SK-N-SH (cell line): ENCODE measurements around the gene FANCG. TPM values are rescaled to one million over a fixed set of nuclear protein-coding genes. Genes with fewer than 3 reads are reported as not detected.

ENCODE experiments used
- CTCF ChIA-PET: fragments of 300-600, 350-600 bp; formaldehyde crosslinking; extraction: SDS; loops from one replicate; lab custom pipeline; 2021; lab: Yijun Ruan, JAX
- POLR2A ChIA-PET: fragments of 350-600 bp; sonication (Branson Sonifier 250); formaldehyde crosslinking; extraction: SDS; loops from one replicate; lab custom pipeline; 2020; ENCODE audit warnings: antibody characterized with exemption, inconsistent platforms; lab: Yijun Ruan, JAX
- DNase-seq: peaks from one replicate; pipeline ENCODE4 v3.0.0; 2012
- H2AFZ ChIP-seq: fragments of 200-600 bp; sonication (generic); 2 replicates; pipeline ENCODE4 v1.8.1; 2016; ENCODE audit warnings: antibody characterized with exemption, mild to moderate bottlenecking, low read depth
- H3F3A ChIP-seq: fragments of 200-600 bp; sonication (generic); replicated peaks from 2 replicates; pipeline ENCODE3; 2016; ENCODE audit warnings: antibody characterized with exemption, mild to moderate bottlenecking; ENCODE audit not compliant: insufficient read depth
- H3K27ac ChIP-seq, 2 experiments: fragments of 200-500 bp in 1 of 2; fragments of 200-600 bp in 1 of 2; sonication (Bioruptor generic) in 1 of 2; sonication (generic), shearing (Covaris generic) in 1 of 2; 2 replicates each; pipeline versions ENCODE4 v1.5.1 to v1.6.1; 2014 to 2016; ENCODE audit warnings: low read depth in 2 of 2, inconsistent platforms in 1 of 2, low read length in 1 of 2, mild to moderate bottlenecking in 1 of 2, mixed read lengths in 1 of 2
- H3K27me3 ChIP-seq: fragments of 200-600 bp; sonication (generic), shearing (Covaris generic); 2 replicates; pipeline ENCODE4 v1.6.1; 2016; ENCODE audit warnings: mixed run types; ENCODE audit not compliant: insufficient read depth
- H3K36me3 ChIP-seq, 2 experiments: fragments of 200-500 bp in 1 of 2; fragments of 200-600 bp in 1 of 2; sonication (Bioruptor generic) in 1 of 2; sonication (generic) in 1 of 2; replicated peaks in 1 of 2; 2 replicates each; pipeline versions ENCODE3 to v1.5.1; 2014 to 2016; ENCODE audit warnings: low read length in 1 of 2, mild to moderate bottlenecking in 1 of 2; ENCODE audit not compliant: insufficient read depth in 2 of 2, control insufficient read depth in 1 of 2
- H3K4me1 ChIP-seq, 2 experiments: fragments of 200-500 bp in 1 of 2; fragments of 200-600 bp in 1 of 2; sonication (Bioruptor generic) in 1 of 2; sonication (generic), shearing (Covaris generic) in 1 of 2; 2 replicates each; pipeline versions ENCODE4 v1.5.1 to v1.6.1; 2014 to 2016; ENCODE audit warnings: low read depth in 1 of 2, low read length in 1 of 2, mixed run types in 1 of 2; ENCODE audit not compliant: insufficient read depth in 2 of 2, control insufficient read depth in 1 of 2
- H3K4me2 ChIP-seq: fragments of 200-600 bp; sonication (generic), shearing (Covaris generic); 2 replicates; pipeline ENCODE4 v1.6.1; 2017; ENCODE audit warnings: mixed run types
- H3K4me3 ChIP-seq, 2 experiments: fragments of 200-500 bp in 1 of 2; fragments of 200-600 bp in 1 of 2; sonication (Bioruptor generic) in 1 of 2; sonication (generic), shearing (Covaris generic) in 1 of 2; 2 replicates each; pipeline versions ENCODE4 v1.5.1 to v1.8.1; 2014 to 2016; ENCODE audit warnings: low read depth in 2 of 2, inconsistent platforms in 1 of 2, low read length in 1 of 2, mild to moderate bottlenecking in 1 of 2, mixed read lengths in 1 of 2, moderate library complexity in 1 of 2
- H3K79me2 ChIP-seq: fragments of 200-600 bp; sonication (generic); 2 replicates; pipeline ENCODE4 v1.8.1; 2017; ENCODE audit warnings: mild to moderate bottlenecking; ENCODE audit not compliant: insufficient read depth
- H3K9ac ChIP-seq: fragments of 200-600 bp; sonication (generic); 2 replicates; pipeline ENCODE4 v1.6.1; 2017; ENCODE audit warnings: mixed run types
- H3K9me2 ChIP-seq: fragments of 200-600 bp; sonication (generic); 2 replicates; pipeline ENCODE4 v1.6.1; 2017; ENCODE audit warnings: mixed run types
- H3K9me3 ChIP-seq: fragments of 200-600 bp; sonication (generic); 2 replicates; pipeline ENCODE4 v1.6.1; 2017; ENCODE audit warnings: mixed run types, mild to moderate bottlenecking, moderate library complexity
- H4K20me1 ChIP-seq: fragments of 200-600 bp; sonication (generic); 2 replicates; pipeline ENCODE4 v1.6.1; 2017; ENCODE audit warnings: mild to moderate bottlenecking, mixed run types; ENCODE audit not compliant: insufficient read depth
- CHD2 ChIP-seq: fragments of 150-350 bp; IDR thresholded peaks from 2 replicates; pipeline ENCODE4 v1.6.1; 2018; ENCODE audit warnings: low read length; ENCODE audit not compliant: partially characterized antibody
- CTCF ChIP-seq: fragments of 200-600 bp; sonication (generic); IDR thresholded peaks from 2 replicates; pipeline ENCODE4 v1.6.1; 2017; ENCODE audit warnings: antibody characterized with exemption, mild to moderate bottlenecking, moderate library complexity
- ELF1 ChIP-seq: IDR thresholded peaks from 2 replicates; pipeline ENCODE4 v1.4.0; 2012
- EP300 ChIP-seq, 2 experiments: IDR thresholded peaks; 2 replicates each; pipeline versions ENCODE4 v1.4.0 to v1.6.1; 2012; ENCODE audit warnings: borderline replicate concordance in 1 of 2, low read depth in 1 of 2, low read length in 1 of 2
- EZH2phosphoT487 ChIP-seq: fragments of 200-600 bp; sonication (generic); IDR thresholded peaks from 2 replicates; pipeline ENCODE4 v1.6.1; 2017; ENCODE audit warnings: low read depth, mixed run types, mild to moderate bottlenecking, antibody characterized with exemption, moderate library complexity, borderline replicate concordance
- FOSL2 ChIP-seq: IDR thresholded peaks from 2 replicates; pipeline ENCODE4 v1.4.0; 2012; ENCODE audit warnings: low read depth, mild to moderate bottlenecking, moderate library complexity, borderline replicate concordance
- FOXJ3 ChIP-seq: sonication (generic); formaldehyde crosslinking; IDR thresholded peaks from 2 replicates; pipeline ENCODE4 v1.5.1; 2020; ENCODE audit warnings: mild to moderate bottlenecking, missing genetic modification reagents
- GABPA ChIP-seq: IDR thresholded peaks from 2 replicates; pipeline ENCODE4 v1.4.0; 2012; ENCODE audit warnings: low read depth, mild to moderate bottlenecking
- GATA2 ChIP-seq: sonication (generic); formaldehyde crosslinking; IDR thresholded peaks from 2 replicates; pipeline ENCODE4 v1.5.0; 2020; ENCODE audit warnings: mild to moderate bottlenecking, missing genetic modification reagents
- IRF3 ChIP-seq: fragments of 150-350 bp; IDR thresholded peaks from 2 replicates; pipeline ENCODE4 v1.6.1; 2016; ENCODE audit warnings: mild to moderate bottlenecking, low read depth, low read length
- JUND ChIP-seq: IDR thresholded peaks from 2 replicates; pipeline ENCODE4 v1.4.0; 2012
- MAX ChIP-seq: IDR thresholded peaks from 2 replicates; pipeline ENCODE4 v1.4.0; 2012; ENCODE audit warnings: low read depth
- MEF2A ChIP-seq: IDR thresholded peaks from 2 replicates; pipeline ENCODE4 v1.4.0; 2012; ENCODE audit warnings: low read depth, borderline replicate concordance
- MXI1 ChIP-seq: IDR thresholded peaks from 2 replicates; pipeline ENCODE4 v1.6.1; 2012; ENCODE audit warnings: mild to moderate bottlenecking, low read depth, low read length, improper control_type of control experiment
- NFIC ChIP-seq: IDR thresholded peaks from 2 replicates; pipeline ENCODE4 v1.4.0; 2012; ENCODE audit warnings: borderline replicate concordance
- NRF1 ChIP-seq: IDR thresholded peaks from 2 replicates; pipeline ENCODE4 v1.6.1; 2012; ENCODE audit warnings: low read depth, mild to moderate bottlenecking, low read length
- POLR2AphosphoS5 ChIP-seq: IDR thresholded peaks from 2 replicates; pipeline ENCODE4 v1.6.1; 2012; ENCODE audit warnings: low read depth, low read length
- RAD21 ChIP-seq: IDR thresholded peaks from 2 replicates; pipeline ENCODE4 v1.6.1; 2012; ENCODE audit warnings: mild to moderate bottlenecking, low read length
- RCOR1 ChIP-seq: fragments of 150-350 bp; IDR thresholded peaks from 2 replicates; pipeline ENCODE4 v1.6.1; 2017; ENCODE audit warnings: antibody characterized with exemption, low read length
- RFX5 ChIP-seq: IDR thresholded peaks from 2 replicates; pipeline ENCODE4 v1.6.1; 2012; ENCODE audit warnings: mild to moderate bottlenecking, improper control_type of control experiment, low read length
- RXRA ChIP-seq: IDR thresholded peaks from 2 replicates; pipeline ENCODE4 v1.4.0; 2012; ENCODE audit warnings: low read depth, mild to moderate bottlenecking, borderline replicate concordance
- SIN3A ChIP-seq: IDR thresholded peaks from 2 replicates; pipeline ENCODE4 v1.6.1; 2012; ENCODE audit warnings: low read depth, mild to moderate bottlenecking, low read length, moderate library complexity, borderline replicate concordance
- SMC3 ChIP-seq: IDR thresholded peaks from 2 replicates; pipeline ENCODE4 v1.6.1; 2012; ENCODE audit warnings: low read depth, low read length, improper control_type of control experiment
- TAF1 ChIP-seq: IDR thresholded peaks from 2 replicates; pipeline ENCODE4 v1.6.1; 2012; ENCODE audit warnings: low read depth, mild to moderate bottlenecking, low read length, moderate library complexity, borderline replicate concordance
- TCF12 ChIP-seq: IDR thresholded peaks from 2 replicates; pipeline ENCODE4 v1.4.0; 2012
- USF2 ChIP-seq: fragments of 150-350 bp; IDR thresholded peaks from 2 replicates; pipeline ENCODE4 v1.6.1; 2017; ENCODE audit warnings: antibody characterized with exemption, low read length, low read depth, borderline replicate concordance
- YY1 ChIP-seq: IDR thresholded peaks from 2 replicates; pipeline ENCODE4 v1.4.0; 2012; ENCODE audit warnings: low read depth, mild to moderate bottlenecking
- ZBTB33 ChIP-seq: IDR thresholded peaks from 2 replicates; pipeline ENCODE4 v1.4.0; 2012; ENCODE audit warnings: low read depth, borderline replicate concordance
- WGBS: methylation state at CpG from one replicate; pipeline ENCODE4 v1.1.6; 2017; ENCODE audit warnings: low lambda C conversion rate; 5-methylcytosine and 5-hydroxymethylcytosine counted together
- polyA plus RNA-seq, 3 experiments: library from polyadenylated mRNA; depleted of rRNA; stranded (reverse); fragments of >200 nt; gene quantifications; 2 replicates each; pipeline ENCODE4 v1.2.3, GENCODE V29; 2012

The FANCG gene
- polyA plus RNA-seq, 1 of the 3 experiments (the other 2 are of a cell fraction), result 25.6 TPM

- WGBS, result 2% methylated on average over 20 of the region's 57 CpGs
- Histone ChIP-seq H4K20me1 (peaks cover 19% of the 10 kb centered on the region; the same call in 1 of the 2 replicates), H3K79me2 (peaks cover 65% of the 10 kb centered on the region), H3K4me3 (peak overlapping the region; percentile 92 to 95), H3K27ac (peak overlapping the region; percentile 75 to 97), H3K4me1 (peaks cover 35 to 42% of the 10 kb centered on the region in 2 experiments), H3K9me3 (no peaks in the 10 kb centered on the region), H3K9me2 (no peaks in the 10 kb centered on the region), H3K36me3 (peaks cover 20 to 27% of the 10 kb centered on the region in 2 experiments), H3F3A (peaks cover 35% of the 10 kb centered on the region), H3K9ac (peak overlapping the region; percentile 90), H2AFZ (no peak overlapping the region; the same call in 1 of the 2 replicates), H3K27me3 (no peaks in the 10 kb centered on the region), H3K4me2 (peak overlapping the region; percentile 99)
- peak; percentile 96 for DNase-seq
- POLR2A ChIA-PET, result interaction anchor here (1.0 to 2.0 kb wide), 4 partner anchors 8 to 378 kb away, joined by 3 to 14 read pairs (median 8); partner anchors contain the start of genes RUSC2, STOML2, UNC13B and VCP
- CTCF ChIA-PET, result interaction anchor here (0.8 to 3.2 kb wide), 8 partner anchors 8 to 365 kb away, joined by 3 to 15 read pairs (median 4); partner anchors contain the start of genes PIGO and STOML2
- no peak for TF ChIP-seq ZBTB33
- TF ChIP-seq POLR2AphosphoS5, result no peak
- no peak for TF ChIP-seq USF2
- TF ChIP-seq TAF1, result no peak
- TF ChIP-seq MXI1, result peak; percentile 57
- no peak for TF ChIP-seq YY1
- TF ChIP-seq TCF12, result no peak
- peak; percentile 40; the same call in 1 of the 2 replicates for TF ChIP-seq RFX5
- TF ChIP-seq JUND, result no peak
- TF ChIP-seq GABPA, result no peak
- TF ChIP-seq CTCF, result no peak
- TF ChIP-seq RXRA, result no peak
- TF ChIP-seq MAX, result no peak
- no peak for TF ChIP-seq EP300 (IDR thresholded peaks at IDR 0.05; ENCODE audit: borderline replicate concordance in 1 of 2, low read depth in 1 of 2, low read length in 1 of 2)
- TF ChIP-seq CHD2, result no peak
- TF ChIP-seq EZH2phosphoT487, result no peak
- no peak for TF ChIP-seq MEF2A
- peak; percentile 85; the same call in 1 of the 2 replicates for TF ChIP-seq SIN3A
- TF ChIP-seq FOXJ3 (CRISPR knock-in tag), result no peak
- TF ChIP-seq RCOR1, result no peak
- peak; percentile 54; the same call in 1 of the 2 replicates for TF ChIP-seq FOSL2
- no peak for TF ChIP-seq IRF3
- TF ChIP-seq GATA2 (CRISPR knock-in tag), result no peak
- TF ChIP-seq ELF1, result no peak
- TF ChIP-seq NRF1, result no peak
- no peak for TF ChIP-seq RAD21
- TF ChIP-seq NFIC, result no peak
- no peak for TF ChIP-seq SMC3
Observed at GRCh38 chr9:35111001-35111933, 31.5 kb upstream of the FANCG start.
